NCI-H526 treated with DMSO at 0.1 percent for 48 hours (cell line): ENCODE data around the gene CAB39L.
"Not testable (repeated sequence)": the region's sequence is repeated elsewhere in the genome, so short reads cannot be mapped to it uniquely, and the experiment has no call there.

Experiments
- DNase-seq: peaks from one replicate; lab custom pipeline; 2025; lab: John Stamatoyannopoulos, UW

Gene CAB39L

DNA sequence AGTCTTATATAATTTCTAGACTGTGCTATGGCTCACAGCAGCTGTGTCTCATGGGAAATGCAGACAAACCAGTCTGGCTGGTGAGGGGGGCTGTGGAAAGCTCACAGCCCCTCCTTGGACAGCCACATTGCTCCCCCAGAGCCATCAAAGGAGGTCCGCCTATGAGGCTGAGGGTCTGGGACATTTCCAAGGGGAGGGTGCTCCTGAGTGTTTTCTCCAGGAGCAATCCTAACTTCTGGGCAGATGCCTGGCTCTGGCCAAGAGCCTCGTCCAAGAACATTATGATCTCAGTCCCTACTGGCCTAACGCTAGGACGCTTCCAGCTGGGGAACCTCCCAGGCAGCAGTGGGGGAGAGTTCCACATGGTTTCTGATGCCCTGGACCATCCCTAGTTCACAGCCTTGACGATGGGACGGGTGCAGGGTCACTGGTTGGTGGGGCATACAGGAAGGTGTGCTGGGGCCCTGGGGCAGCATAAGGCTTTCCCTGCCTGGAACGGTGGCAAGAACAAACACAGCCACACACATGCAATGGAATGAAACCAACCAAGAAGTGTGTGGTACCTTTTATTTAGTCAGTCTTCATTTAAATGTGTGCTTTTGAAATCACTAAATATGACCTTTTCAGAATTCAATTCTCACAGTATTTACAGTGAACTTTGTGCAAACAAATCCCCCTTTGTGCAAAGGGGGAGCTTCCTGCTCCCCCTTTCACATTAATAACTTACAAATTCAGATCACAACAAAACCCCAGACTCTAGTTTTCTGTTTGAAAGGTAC is 135.6 kb downstream of the CAB39L start:
- DNase-seq, result no peak

DNA sequence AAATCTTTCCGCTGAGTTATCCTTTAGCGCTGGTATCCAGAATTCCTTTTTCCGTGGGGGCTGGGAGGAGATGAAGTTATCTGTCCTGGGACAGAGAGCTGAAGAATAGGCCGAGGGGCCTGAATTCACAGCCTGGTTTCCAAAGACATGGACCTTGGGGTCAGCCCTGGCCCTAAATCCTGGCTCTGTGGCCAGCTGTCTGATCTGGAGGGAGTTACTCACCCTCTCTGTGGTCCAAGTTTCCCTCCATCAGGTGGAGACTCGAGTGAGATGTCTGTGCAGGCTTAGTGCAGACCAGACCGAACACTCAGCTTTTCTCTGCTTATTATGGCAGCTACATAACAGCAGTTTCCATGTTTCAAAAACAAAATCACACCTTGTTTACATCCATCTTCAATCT is 136.5 kb downstream of the CAB39L start:
- DNase-seq, result no peak

GRCh38 chr13:49305792-49306425 is 138.0 kb downstream of the CAB39L start:
- DNase-seq, result no peak

DNA sequence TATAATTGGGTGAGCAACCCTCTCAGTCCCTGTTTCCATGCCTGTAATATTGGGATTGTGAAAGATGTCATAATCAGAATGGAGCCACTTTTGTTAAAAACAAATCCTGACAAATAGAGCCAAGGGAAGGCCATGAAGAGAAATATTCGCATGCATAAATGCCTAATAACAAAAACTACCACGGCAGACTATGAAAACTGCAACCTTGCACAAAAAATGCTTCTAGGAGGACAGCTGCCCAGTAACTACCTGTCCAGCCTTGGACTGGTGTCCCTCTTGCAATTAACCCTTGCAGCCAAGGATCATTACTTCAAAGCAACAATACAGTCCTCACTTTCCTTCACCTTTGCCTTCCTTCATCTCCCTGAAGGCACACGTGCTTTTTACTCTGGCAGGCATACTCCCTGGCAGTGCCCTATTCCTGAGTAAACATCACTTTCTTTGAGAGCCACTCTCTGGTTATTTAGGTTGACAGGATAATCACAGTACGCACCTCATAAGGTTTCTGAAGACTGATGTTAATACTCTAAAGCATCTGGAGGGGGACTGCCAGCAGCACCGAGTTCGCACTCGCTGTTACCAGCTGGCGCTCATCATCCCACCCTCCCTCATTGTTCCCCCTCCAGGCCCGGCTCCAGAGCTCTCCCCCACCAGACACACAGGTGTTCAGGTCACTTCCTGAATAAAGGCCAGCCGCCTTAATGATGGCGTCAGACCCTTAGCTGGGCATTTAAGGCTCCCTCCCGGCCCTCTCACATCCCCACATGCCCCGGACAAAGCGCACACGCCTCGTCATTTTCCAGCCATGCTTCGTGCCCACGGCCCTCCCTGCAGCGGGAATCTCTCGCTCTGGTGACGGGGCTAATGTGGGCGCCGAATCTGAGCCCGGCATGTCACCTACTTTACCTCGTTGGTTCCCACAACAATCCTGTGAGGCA is 138.8 kb downstream of the CAB39L start:
- DNase-seq, result no peak

DNA sequence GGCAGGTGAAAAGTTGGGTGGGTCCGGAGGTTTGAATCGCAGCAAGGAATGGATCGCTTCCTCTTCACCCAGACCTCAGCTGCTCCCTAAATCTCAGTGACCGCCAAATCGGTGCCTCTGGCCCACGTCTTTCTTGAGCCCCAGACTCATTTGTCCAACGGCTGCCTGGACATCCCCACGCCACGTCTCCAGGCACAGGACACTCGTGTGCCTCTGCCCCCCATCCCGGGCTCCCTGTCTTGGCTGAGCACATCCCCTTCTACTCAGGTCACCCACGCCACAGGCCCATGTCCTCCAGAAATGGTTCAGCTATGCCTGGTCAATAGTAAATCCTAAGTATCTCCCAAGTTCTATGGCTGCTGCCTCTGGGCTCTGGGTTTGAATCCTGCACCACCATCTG is 139.5 kb downstream of the CAB39L start:
- DNase-seq, result no peak

GRCh38 chr13:49303533-49304252 is 140.2 kb downstream of the CAB39L start:
- no peak for DNase-seq

GRCh38 chr13:49302817-49303216 is 141.0 kb downstream of the CAB39L start:
- no peak for DNase-seq

GRCh38 chr13:49302222-49302621 is 141.6 kb downstream of the CAB39L start:
- DNase-seq, result no peak

DNA sequence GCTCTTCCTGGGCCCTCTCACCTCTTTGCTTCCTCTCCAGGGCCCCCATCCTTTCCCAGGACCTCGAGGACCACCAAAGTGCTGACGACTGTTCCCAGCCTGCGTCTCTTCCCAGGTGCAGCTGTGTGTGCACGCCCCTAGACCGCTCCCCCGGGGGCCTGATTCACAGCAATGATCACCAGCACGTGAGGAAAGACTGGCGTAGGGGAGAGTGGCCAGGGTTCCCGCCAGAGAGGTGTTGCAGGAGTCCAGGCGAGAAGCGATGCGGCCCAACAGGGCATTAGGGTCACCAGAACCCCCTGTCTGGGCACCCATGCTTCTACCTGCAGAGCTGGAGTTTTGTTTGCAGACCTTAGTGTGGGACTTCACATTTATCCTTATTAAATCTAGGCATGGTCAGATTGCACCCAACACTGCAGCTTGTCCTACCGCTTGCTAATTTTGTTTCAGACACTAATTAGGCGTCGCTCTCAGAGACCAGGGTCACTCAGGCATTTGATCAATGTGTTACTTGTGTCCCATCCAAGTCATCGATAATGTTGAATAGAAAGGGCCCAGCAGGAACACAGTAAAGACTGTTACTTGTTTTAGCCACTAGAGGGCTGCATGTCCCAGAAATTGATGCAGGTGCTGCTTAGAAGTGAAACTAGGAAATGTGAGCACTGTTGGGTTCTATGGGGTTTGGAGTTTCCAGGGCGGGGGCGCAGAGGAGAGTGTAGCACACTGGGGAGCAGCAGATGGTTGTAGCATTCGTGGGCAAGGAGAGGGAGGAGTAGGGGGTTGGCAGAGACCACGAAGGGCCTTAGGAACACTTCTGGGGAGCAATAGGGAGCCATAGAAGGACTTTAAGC is 142.9 kb downstream of the CAB39L start:
- peak; percentile 69 for DNase-seq

DNA sequence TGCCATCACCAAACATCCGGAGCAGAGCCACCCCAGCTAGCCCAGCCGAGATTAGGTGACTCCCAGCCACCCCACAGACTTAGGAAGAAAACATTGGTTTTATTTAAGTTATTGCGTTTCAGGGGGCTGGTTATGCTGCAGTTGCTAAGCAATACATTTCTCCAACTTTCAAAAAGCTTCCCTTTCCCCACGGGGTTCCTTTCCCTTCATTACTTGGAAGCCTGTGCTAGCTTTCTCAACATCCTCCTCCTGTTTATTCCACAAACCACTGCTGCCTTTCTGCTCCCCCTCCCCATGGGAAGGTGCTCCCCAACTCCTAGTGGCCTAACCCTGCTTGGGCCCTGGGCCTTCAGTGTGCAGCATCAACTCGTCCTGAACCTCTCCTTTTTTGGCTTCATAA is 143.6 kb downstream of the CAB39L start:
- DNase-seq, result no peak

GRCh38 chr13:49298903-49299605 is 144.8 kb downstream of the CAB39L start:
- DNase-seq, result no peak

- no peak for DNase-seq
Observed at GRCh38 chr13:49298416-49298815, 145.4 kb downstream of the CAB39L start.

GRCh38 chr13:49297338-49297737 is 146.5 kb downstream of the CAB39L start:
- no peak for DNase-seq

GRCh38 chr13:49296659-49297058 is 147.2 kb downstream of the CAB39L start:
- DNase-seq, result no peak

- no peak for DNase-seq
Observed at GRCh38 chr13:49295244-49295643, 148.6 kb downstream of the CAB39L start.

- not testable (repeated sequence) for DNase-seq
Observed at GRCh38 chr13:49294723-49295122, 149.1 kb downstream of the CAB39L start.

GRCh38 chr13:49292742-49293486 is 150.9 kb downstream of the CAB39L start:
- no peak for DNase-seq

GRCh38 chr13:49288458-49288857 is 155.4 kb downstream of the CAB39L start:
- no peak for DNase-seq

- no peak for DNase-seq
Observed at GRCh38 chr13:49287995-49288394, 155.9 kb downstream of the CAB39L start.

GRCh38 chr13:49279885-49280284 is 164.0 kb downstream of the CAB39L start:
- DNase-seq, result no peak
